ENCODE data around the gene KRT9. TPM values are rescaled to one million over a fixed set of nuclear protein-coding genes. Genes with fewer than 3 reads are reported as not detected.

The KRT9 gene
- total RNA-seq, 3 donors from 2014 or later (not counting 1 experiment from before 2014, with no cell fraction given): not detected

- DNase-seq (no peak), ATAC-seq (no peak)
- intact Hi-C loops (cut with micrococcal nuclease): no loop called here
- H3K27me3 ChIP-seq (ENCODE audit: control insufficient read depth, insufficient read depth, low read length): peaks cover 15% of the 10 kb centered on the region
- Mint-ChIP-seq H3K4me3 (no peak overlapping the region), H3K27me3 (ENCODE audit: low read depth in 2 of 2) (peaks cover 8 to 18% of the 10 kb centered on the region in 2 donors), H3K4me1 (peaks cover 0 to under 1% of the 10 kb centered on the region in 2 donors), H3K9me3 (no peaks in the 10 kb centered on the region), H3K36me3 (no peaks in the 10 kb centered on the region), H3K27ac (no peak overlapping the region)
- no peak for TF ChIP-seq CTCF (IDR thresholded peaks at IDR 0.05)
- H3K27ac ChIP-seq (ENCODE audit: low read length): no peak overlapping the region
- 66% methylated on average over 2 of the region's 4 CpGs for WGBS (ENCODE audit: insufficient coverage)
- no peak overlapping the region for H3K4me3 ChIP-seq (ENCODE audit: low read length)
- H3K9me3 ChIP-seq (ENCODE audit: control insufficient read depth, insufficient read depth, low read length): no peaks in the 10 kb centered on the region
- peaks cover 13% of the 10 kb centered on the region for H3K4me1 ChIP-seq (ENCODE audit: control insufficient read depth, insufficient read depth, low read length)
- no peaks in the 10 kb centered on the region for H3K36me3 ChIP-seq (ENCODE audit: control insufficient read depth, insufficient read depth, low read length)
These were observed 48.6 kb downstream of the KRT9 start for GRCh38 chr17:41523225-41523593.

- H3K4me1 ChIP-seq (ENCODE audit: control insufficient read depth, insufficient read depth, low read length): peaks cover 7% of the 10 kb centered on the region
- no peak overlapping the region for H3K27ac ChIP-seq (ENCODE audit: low read length)
- Mint-ChIP-seq H3K36me3 (no peaks in the 10 kb centered on the region), H3K27me3 (ENCODE audit: low read depth in 2 of 2) (peaks cover 6 to 16% of the 10 kb centered on the region in 2 donors), H3K4me3 (no peak overlapping the region), H3K9me3 (no peaks in the 10 kb centered on the region), H3K4me1 (no peaks in the 10 kb centered on the region), H3K27ac (no peak overlapping the region)
- TF ChIP-seq CTCF (IDR thresholded peaks at IDR 0.05): no peak
- peaks cover 9% of the 10 kb centered on the region for H3K27me3 ChIP-seq (ENCODE audit: control insufficient read depth, insufficient read depth, low read length)
- H3K9me3 ChIP-seq (ENCODE audit: control insufficient read depth, insufficient read depth, low read length): no peaks in the 10 kb centered on the region
- no peak overlapping the region for H3K4me3 ChIP-seq (ENCODE audit: low read length)
- H3K36me3 ChIP-seq (ENCODE audit: control insufficient read depth, insufficient read depth, low read length): no peaks in the 10 kb centered on the region
- ATAC-seq: no peak
- no peak for DNase-seq
- intact Hi-C loops (cut with micrococcal nuclease): no loop called here
- WGBS (ENCODE audit: insufficient coverage): 87% methylated on average over 11 of the region's 12 CpGs
These were observed 49.3 kb downstream of the KRT9 start for GRCh38 chr17:41522301-41523224.

- ATAC-seq: no peak
- no peaks in the 10 kb centered on the region for H3K9me3 ChIP-seq (ENCODE audit: control insufficient read depth, insufficient read depth, low read length)
- intact Hi-C loops (cut with micrococcal nuclease): no loop called here
- Mint-ChIP-seq H3K9me3 (no peaks in the 10 kb centered on the region), H3K4me1 (no peaks in the 10 kb centered on the region), H3K27ac (no peak overlapping the region), H3K36me3 (no peaks in the 10 kb centered on the region), H3K27me3 (ENCODE audit: low read depth in 2 of 2) (peaks cover under 1 to 8% of the 10 kb centered on the region in 2 donors), H3K4me3 (no peak overlapping the region)
- peaks cover under 1% of the 10 kb centered on the region for H3K27me3 ChIP-seq (ENCODE audit: control insufficient read depth, insufficient read depth, low read length)
- H3K27ac ChIP-seq (ENCODE audit: low read length): no peak overlapping the region
- no peak for TF ChIP-seq CTCF (IDR thresholded peaks at IDR 0.05)
- H3K4me3 ChIP-seq (ENCODE audit: low read length): no peak overlapping the region
- H3K4me1 ChIP-seq (ENCODE audit: control insufficient read depth, insufficient read depth, low read length): no peaks in the 10 kb centered on the region
- no peak for DNase-seq
- 77% methylated on average over 6 of the region's 6 CpGs for WGBS (ENCODE audit: insufficient coverage)
- no peaks in the 10 kb centered on the region for H3K36me3 ChIP-seq (ENCODE audit: control insufficient read depth, insufficient read depth, low read length)
These were observed 50.1 kb downstream of the KRT9 start for GRCh38 chr17:41521574-41522261.

Data from natural killer cell (primary cell).